ENCODE data around the gene PCBP2. TPM values are rescaled to one million over a fixed set of nuclear protein-coding genes. Genes with fewer than 3 reads are reported as not detected.

PCBP2 gene
- total RNA-seq, 1 donor from 2014 or later = 133 TPM

- H3K27me3 ChIP-seq (ENCODE audit: control insufficient read depth, insufficient read depth, low read length) = no peaks in the 10 kb centered on the region
- peaks cover 14% of the 10 kb centered on the region for H3K36me3 ChIP-seq (ENCODE audit: control insufficient read depth, insufficient read depth, low read length)
- FAIRE-seq = no peak
- no peak for DNase-seq (ENCODE audit: low read depth)
- H3K4me3 ChIP-seq (ENCODE audit: low read depth, low read length) = no peak overlapping the region
- no peak for TF ChIP-seq CTCF (IDR thresholded peaks at IDR 0.05; ENCODE audit: insufficient read depth, low read length, severe bottlenecking)
Measured at GRCh38 chr12:53502983-53503728, 51.3 kb downstream of the PCBP2 start.

- peaks cover 14% of the 10 kb centered on the region for H3K36me3 ChIP-seq (ENCODE audit: control insufficient read depth, insufficient read depth, low read length)
- H3K27me3 ChIP-seq (ENCODE audit: control insufficient read depth, insufficient read depth, low read length) = no peaks in the 10 kb centered on the region
- DNase-seq (ENCODE audit: low read depth) (no peak), FAIRE-seq (no peak)
- TF ChIP-seq CTCF (IDR thresholded peaks at IDR 0.05; ENCODE audit: insufficient read depth, low read length, severe bottlenecking) = no peak
- H3K4me3 ChIP-seq (ENCODE audit: low read depth, low read length) = no peak overlapping the region
Measured at GRCh38 chr12:53504004-53504920, 52.4 kb downstream of the PCBP2 start.

- DNase-seq (ENCODE audit: low read depth) (no peak), FAIRE-seq (no peak)
- Histone ChIP-seq H3K36me3 (ENCODE audit: control insufficient read depth, insufficient read depth, low read length) (peaks cover 14% of the 10 kb centered on the region), H3K4me3 (ENCODE audit: low read depth, low read length) (no peak overlapping the region), H3K27me3 (ENCODE audit: control insufficient read depth, insufficient read depth, low read length) (no peaks in the 10 kb centered on the region)
- TF ChIP-seq CTCF (IDR thresholded peaks at IDR 0.05; ENCODE audit: insufficient read depth, low read length, severe bottlenecking) = no peak
Measured at GRCh38 chr12:53505086-53505485, 53.2 kb downstream of the PCBP2 start.

- DNase-seq (ENCODE audit: low read depth) (no peak), FAIRE-seq (no peak)
- no peaks in the 10 kb centered on the region for H3K27me3 ChIP-seq (ENCODE audit: control insufficient read depth, insufficient read depth, low read length)
- peaks cover 14% of the 10 kb centered on the region for H3K36me3 ChIP-seq (ENCODE audit: control insufficient read depth, insufficient read depth, low read length)
- TF ChIP-seq CTCF (IDR thresholded peaks at IDR 0.05; ENCODE audit: insufficient read depth, low read length, severe bottlenecking) = no peak
- H3K4me3 ChIP-seq (ENCODE audit: low read depth, low read length) = no peak overlapping the region
Measured at GRCh38 chr12:53505555-53506449, 53.9 kb downstream of the PCBP2 start.

GRCh38 chr12:53506450-53506785 is 54.5 kb downstream of the PCBP2 start:
- FAIRE-seq (no peak), DNase-seq (ENCODE audit: low read depth) (no peak)
- no peak for TF ChIP-seq CTCF (IDR thresholded peaks at IDR 0.05; ENCODE audit: insufficient read depth, low read length, severe bottlenecking)
- H3K27me3 ChIP-seq (ENCODE audit: control insufficient read depth, insufficient read depth, low read length) = no peaks in the 10 kb centered on the region
- no peak overlapping the region for H3K4me3 ChIP-seq (ENCODE audit: low read depth, low read length)
- peaks cover 14% of the 10 kb centered on the region for H3K36me3 ChIP-seq (ENCODE audit: control insufficient read depth, insufficient read depth, low read length)

Data from bronchial epithelial cell (primary cell).